H1 (cell line): ENCODE data around the gene TEKTIP1.

Experiments
- CHD1 ChIP-seq: IDR thresholded peaks from 2 replicates; pipeline ENCODE4 v1.6.1; 2012; ENCODE audit warnings: low read depth, low read length, improper control_type of control experiment
- CREB1 ChIP-seq: IDR thresholded peaks from 2 replicates; pipeline ENCODE4 v1.6.1; 2012; ENCODE audit warnings: inconsistent platforms
- CTCF ChIP-seq, 3 experiments: IDR thresholded peaks; 1 replicate in 2 of 3; 2 replicates in 1 of 3; pipeline versions ENCODE4 v1.5.1 to v1.6.1; 2011; ENCODE audit warnings: low read length in 3 of 3, mild to moderate bottlenecking in 3 of 3, inconsistent platforms in 2 of 3, low read depth in 1 of 3, moderate library complexity in 1 of 3; ENCODE audit not compliant: insufficient read depth in 1 of 3; ENCODE audit errors: control extremely low read depth in 1 of 3
- EP300 ChIP-seq, 2 experiments: IDR thresholded peaks; 1 replicate in 1 of 2; 2 replicates in 1 of 2; pipeline ENCODE4 v1.6.1; 2011 to 2012; ENCODE audit warnings: low read depth in 2 of 2, low read length in 2 of 2, mild to moderate bottlenecking in 2 of 2, borderline replicate concordance in 1 of 2, inconsistent platforms in 1 of 2, moderate library complexity in 1 of 2
- KDM4A ChIP-seq: IDR thresholded peaks from one replicate; pipeline ENCODE4 v1.7.1; 2012; ENCODE audit warnings: low read depth, mild to moderate bottlenecking, moderate library complexity, low read length, inconsistent platforms; ENCODE audit not compliant: severe bottlenecking

DNA sequence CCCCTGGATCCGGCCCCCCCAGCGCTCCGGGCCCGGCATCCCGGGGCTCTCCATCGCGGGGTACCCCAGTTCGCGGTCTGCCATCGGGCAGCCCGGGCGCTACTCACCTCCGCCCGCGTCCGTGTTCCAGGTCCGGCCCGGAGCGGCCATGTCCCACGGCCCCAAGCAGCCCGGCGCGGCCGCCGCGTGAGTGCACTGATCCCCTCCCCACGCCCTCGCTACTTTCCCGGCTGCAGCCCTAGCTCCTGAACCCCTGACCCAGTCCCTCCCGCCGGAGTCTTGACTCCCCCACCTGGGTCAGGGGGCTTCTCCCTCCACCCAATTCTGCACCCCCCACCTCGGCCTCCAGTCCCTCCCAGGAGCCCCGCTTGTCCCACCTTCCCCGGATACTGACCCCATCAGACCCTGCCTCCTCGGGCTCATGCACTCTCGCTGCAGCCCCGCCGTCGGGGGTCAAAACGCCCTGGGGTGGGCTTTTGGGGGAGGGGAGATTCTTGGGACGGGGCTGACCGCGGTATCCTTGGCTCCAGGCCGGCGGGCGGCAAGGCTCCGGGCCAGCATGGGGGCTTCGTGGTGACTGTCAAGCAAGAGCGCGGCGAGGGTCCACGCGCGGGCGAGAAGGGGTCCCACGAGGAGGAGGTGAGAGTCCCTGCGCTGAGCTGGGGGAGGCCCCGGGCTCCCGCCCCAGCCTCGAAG lies 34.3 kb downstream of the TEKTIP1 start:
- TF ChIP-seq CHD1 (no peak), CTCF (IDR thresholded peaks at IDR 0.05; ENCODE audit: control extremely low read depth in 1 of 3, insufficient read depth in 1 of 3, low read depth in 1 of 3, low read length in 3 of 3) (no peak), EP300 (IDR thresholded peaks at IDR 0.05; ENCODE audit: borderline replicate concordance in 1 of 2, low read depth in 2 of 2, low read length in 2 of 2) (no peak), CREB1 (no peak), KDM4A (peak; percentile 48)
